ENCODE data around the gene DDX39A. TPM values are rescaled to one million over a fixed set of nuclear protein-coding genes. Genes with fewer than 3 reads are reported as not detected.

The DDX39A gene
- polyA plus RNA-seq, 1 experiment = 25.7 TPM

GRCh38 chr19:14416817-14417231 is 2.3 kb downstream of the DDX39A start:
- H3K4me3 ChIP-seq (ENCODE audit: low read depth, low read length) = no peak overlapping the region
- no peak for TF ChIP-seq CTCF (IDR thresholded peaks at IDR 0.05; ENCODE audit: low read depth, low read length)
- ChIA-PET POLR2A (no interaction called here), CTCF (interaction anchor here (0.6 to 1.3 kb wide), 2 partner anchors 68 to 280 kb away, joined by 3 to 4 read pairs; partner anchors contain the start of gene ASF1B)
- no peak for DNase-seq (ENCODE audit: low read depth, low spot score)
- H3K27me3 ChIP-seq (ENCODE audit: control insufficient read depth, insufficient read depth, low read length) = no peaks in the 10 kb centered on the region
- H3K27ac ChIP-seq (ENCODE audit: low read depth, low read length) = no peak overlapping the region
- H3K9me3 ChIP-seq (ENCODE audit: control insufficient read depth, insufficient read depth, low read length) = no peaks in the 10 kb centered on the region; the same call in 1 of the 2 replicates

GRCh38 chr19:14414926-14415690 is 4.0 kb downstream of the DDX39A start:
- no peak overlapping the region for H3K4me3 ChIP-seq (ENCODE audit: low read depth, low read length)
- H3K9me3 ChIP-seq (ENCODE audit: control insufficient read depth, insufficient read depth, low read length) = no peaks in the 10 kb centered on the region; the same call in 1 of the 2 replicates
- no peak overlapping the region for H3K27ac ChIP-seq (ENCODE audit: low read depth, low read length)
- DNase-seq (ENCODE audit: low read depth, low spot score) = no peak
- no peaks in the 10 kb centered on the region for H3K27me3 ChIP-seq (ENCODE audit: control insufficient read depth, insufficient read depth, low read length)
- ChIA-PET POLR2A (interaction anchor here (0.6 kb wide), 1 partner anchor 711 kb away, joined by 3 read pairs; no protein-coding TSS in a partner anchor), CTCF (interaction anchor here (0.6 to 1.5 kb wide), 5 partner anchors 9 to 198 kb away, joined by 3 to 9 read pairs (median 4); no protein-coding TSS in a partner anchor)
- no peak for TF ChIP-seq CTCF (IDR thresholded peaks at IDR 0.05; ENCODE audit: low read depth, low read length)

- Histone ChIP-seq H3K4me3 (ENCODE audit: low read depth, low read length) (no peak overlapping the region), H3K9me3 (ENCODE audit: control insufficient read depth, insufficient read depth, low read length) (no peaks in the 10 kb centered on the region; the same call in 1 of the 2 replicates), H3K27me3 (ENCODE audit: control insufficient read depth, insufficient read depth, low read length) (no peaks in the 10 kb centered on the region), H3K27ac (ENCODE audit: low read depth, low read length) (peak overlapping the region; percentile 31)
- ChIA-PET CTCF (interaction anchor here (0.6 to 0.8 kb wide), 4 partner anchors 18 to 277 kb away, joined by 3 to 6 read pairs (median 4); partner anchors contain the start of gene ASF1B), POLR2A (interaction anchor here (0.5 kb wide), 1 partner anchor 396 kb away, joined by 3 read pairs; no protein-coding TSS in a partner anchor)
- no peak for DNase-seq (ENCODE audit: low read depth, low spot score)
- TF ChIP-seq CTCF (IDR thresholded peaks at IDR 0.05; ENCODE audit: low read depth, low read length) = no peak
These were observed 5.4 kb downstream of the DDX39A start for GRCh38 chr19:14413693-14414181.

- DNase-seq (ENCODE audit: low read depth, low spot score) = no peak
- POLR2A ChIA-PET = no interaction called here
- Histone ChIP-seq H3K9me3 (ENCODE audit: control insufficient read depth, insufficient read depth, low read length) (no peaks in the 10 kb centered on the region; the same call in 1 of the 2 replicates), H3K4me3 (ENCODE audit: low read depth, low read length) (no peak overlapping the region), H3K27ac (ENCODE audit: low read depth, low read length) (peak overlapping the region; percentile 31), H3K27me3 (ENCODE audit: control insufficient read depth, insufficient read depth, low read length) (no peaks in the 10 kb centered on the region)
- TF ChIP-seq CTCF (IDR thresholded peaks at IDR 0.05; ENCODE audit: low read depth, low read length) = no peak
- CTCF ChIA-PET = interaction anchor here (0.8 kb wide), 1 partner anchor 276 kb away, joined by 4 read pairs; the partner anchor contains the start of gene ASF1B
These were observed 6.0 kb downstream of the DDX39A start for GRCh38 chr19:14412996-14413692.
